NB4 (cell line): ENCODE results near the gene ASGR1.

Experiments used
- DNase-seq: peaks from one replicate; pipeline ENCODE4 v3.0.0; 2010; ENCODE audit warnings: low read depth
- H3K4me3 ChIP-seq: one replicate; pipeline ENCODE4 v1.5.1; 2011; ENCODE audit warnings: mild to moderate bottlenecking, low read depth, low read length, moderate library complexity
- MYC ChIP-seq: IDR thresholded peaks from 2 replicates; pipeline ENCODE4 v1.6.1; 2011; ENCODE audit warnings: low read depth, low read length
- POLR2A ChIP-seq: IDR thresholded peaks from 2 replicates; pipeline ENCODE4 v1.6.1; 2011; ENCODE audit warnings: mild to moderate bottlenecking; ENCODE audit not compliant: insufficient read length; ENCODE audit errors: extremely low read depth
- TF ChIP-seq, protein P1 (sequence below): IDR thresholded peaks from 2 replicates; pipeline ENCODE4 v1.6.1; 2011; ENCODE audit warnings: low read depth, low read length
- TF ChIP-seq, protein P2 (sequence below): IDR thresholded peaks from one replicate; pipeline ENCODE4 v1.5.1; 2012; ENCODE audit warnings: low read depth, low read length

The ASGR1 gene

DNA sequence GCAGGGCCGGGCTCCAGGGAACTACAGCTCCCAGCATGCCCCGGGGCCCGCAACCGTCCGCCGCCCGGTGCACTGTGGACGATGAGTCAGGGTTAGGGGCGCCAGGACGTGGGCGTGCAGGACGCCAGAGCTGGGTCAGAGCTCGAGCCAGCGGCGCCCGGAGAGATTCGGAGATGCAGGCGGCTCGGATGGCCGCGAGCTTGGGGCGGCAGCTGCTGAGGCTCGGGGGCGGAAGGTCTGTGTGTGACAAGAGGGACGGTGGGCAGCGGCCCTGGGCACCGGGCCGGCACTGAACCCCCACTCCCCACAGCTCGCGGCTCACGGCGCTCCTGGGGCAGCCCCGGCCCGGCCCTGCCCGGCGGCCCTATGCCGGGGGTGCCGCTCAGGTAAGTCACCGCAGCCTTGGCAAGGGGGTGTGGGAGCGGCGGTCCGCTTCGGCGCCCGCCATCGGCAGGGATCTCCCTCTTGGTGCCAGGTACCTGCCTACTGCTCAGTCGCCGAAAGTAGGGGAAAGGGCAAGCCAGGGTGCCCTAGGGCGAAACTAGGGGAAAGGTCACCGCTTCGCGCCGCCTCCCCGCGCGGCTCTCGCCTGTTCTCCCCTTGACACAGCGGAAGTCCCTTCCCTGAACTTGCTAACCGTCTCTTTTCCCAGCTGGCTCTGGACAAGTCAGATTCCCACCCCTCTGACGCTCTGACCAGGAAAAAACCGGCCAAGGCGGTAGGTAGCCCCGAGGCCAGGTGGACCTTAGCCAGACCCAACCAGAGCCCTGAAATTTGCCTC is 40.8 kb upstream of the ASGR1 start, which contains the start of the genes ACADVL and DLG4:
Gene ACADVL, plus strand, starts transcription at position 127 of the 781 bp plus-strand sequence. Its CDS starts 47 bp downstream, at position 174.
Gene DLG4, minus strand, starts transcription at position 25 of the 781 bp plus-strand sequence.
- DNase-seq, result peak; percentile 85
- TF ChIP-seq, protein P1, sequence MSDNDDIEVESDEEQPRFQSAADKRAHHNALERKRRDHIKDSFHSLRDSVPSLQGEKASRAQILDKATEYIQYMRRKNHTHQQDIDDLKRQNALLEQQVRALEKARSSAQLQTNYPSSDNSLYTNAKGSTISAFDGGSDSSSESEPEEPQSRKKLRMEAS, result peak; percentile 42
- TF ChIP-seq MYC, result 0 out of 2 replicates have a peak, but pooled peaks have one; percentile 15
- TF ChIP-seq POLR2A, result peak; percentile 50
- TF ChIP-seq, protein P2, sequence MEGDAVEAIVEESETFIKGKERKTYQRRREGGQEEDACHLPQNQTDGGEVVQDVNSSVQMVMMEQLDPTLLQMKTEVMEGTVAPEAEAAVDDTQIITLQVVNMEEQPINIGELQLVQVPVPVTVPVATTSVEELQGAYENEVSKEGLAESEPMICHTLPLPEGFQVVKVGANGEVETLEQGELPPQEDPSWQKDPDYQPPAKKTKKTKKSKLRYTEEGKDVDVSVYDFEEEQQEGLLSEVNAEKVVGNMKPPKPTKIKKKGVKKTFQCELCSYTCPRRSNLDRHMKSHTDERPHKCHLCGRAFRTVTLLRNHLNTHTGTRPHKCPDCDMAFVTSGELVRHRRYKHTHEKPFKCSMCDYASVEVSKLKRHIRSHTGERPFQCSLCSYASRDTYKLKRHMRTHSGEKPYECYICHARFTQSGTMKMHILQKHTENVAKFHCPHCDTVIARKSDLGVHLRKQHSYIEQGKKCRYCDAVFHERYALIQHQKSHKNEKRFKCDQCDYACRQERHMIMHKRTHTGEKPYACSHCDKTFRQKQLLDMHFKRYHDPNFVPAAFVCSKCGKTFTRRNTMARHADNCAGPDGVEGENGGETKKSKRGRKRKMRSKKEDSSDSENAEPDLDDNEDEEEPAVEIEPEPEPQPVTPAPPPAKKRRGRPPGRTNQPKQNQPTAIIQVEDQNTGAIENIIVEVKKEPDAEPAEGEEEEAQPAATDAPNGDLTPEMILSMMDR, result no peak
- H3K4me3 ChIP-seq, result peak within 1 kb of the TSS; percentile 79

DNA sequence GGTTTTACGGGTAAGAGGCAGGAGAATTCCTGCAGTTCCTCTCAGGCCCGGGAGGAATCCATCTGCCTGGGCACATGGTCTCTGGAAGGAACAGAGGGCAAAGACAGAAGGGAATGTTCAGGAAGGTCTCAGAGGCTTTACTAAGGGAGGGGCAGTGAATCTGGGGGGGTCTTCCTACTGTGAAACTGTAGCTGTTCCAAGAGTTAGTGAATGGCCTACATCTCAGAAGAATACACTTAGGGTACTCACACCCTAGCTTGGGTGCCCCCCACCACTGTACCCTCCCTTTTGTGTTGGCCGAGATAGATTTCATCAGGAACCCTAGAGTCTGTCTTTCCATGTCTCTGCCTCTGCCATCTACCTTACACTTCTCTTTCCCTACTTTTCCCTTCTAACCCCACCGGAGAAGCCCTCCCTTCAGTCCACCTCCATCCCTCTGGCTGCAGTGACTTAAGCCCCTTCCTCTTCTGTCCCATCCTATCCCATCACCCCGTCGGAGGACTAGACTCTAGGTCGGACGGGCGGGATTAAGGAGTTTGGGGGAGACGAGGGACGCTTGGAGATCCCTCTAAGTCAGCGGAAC is 40.1 kb upstream of the ASGR1 start:
- DNase-seq, result no peak
- peak overlapping the region; percentile 49 for H3K4me3 ChIP-seq
- TF ChIP-seq, protein P1, result no peak

DNA sequence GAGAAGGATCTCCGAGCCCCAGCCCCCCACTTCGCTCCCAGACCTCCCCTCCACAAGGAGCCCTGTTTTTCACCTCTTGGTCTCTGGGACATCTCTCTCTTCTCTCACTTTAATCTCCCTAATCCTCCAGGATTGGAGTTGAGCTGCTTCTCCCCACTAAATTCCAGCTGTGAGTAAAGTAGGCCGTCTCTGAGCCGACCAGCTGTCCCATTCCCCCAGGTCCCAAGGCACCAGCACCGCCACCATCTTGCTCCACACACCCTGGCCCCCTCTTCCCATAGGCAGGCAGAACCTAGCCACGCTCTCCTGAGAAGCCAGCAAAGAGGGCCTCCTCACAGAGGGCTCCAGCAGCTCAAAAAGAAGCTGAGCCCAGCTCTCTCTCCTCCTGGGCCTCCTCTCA is 39.6 kb upstream of the ASGR1 start:
- TF ChIP-seq, protein P1, result no peak
- TF ChIP-seq POLR2A, result no peak
- TF ChIP-seq, protein P2, result no peak
- no peak for TF ChIP-seq MYC
- H3K4me3 ChIP-seq, result no peak overlapping the region
- no peak for DNase-seq

DNA sequence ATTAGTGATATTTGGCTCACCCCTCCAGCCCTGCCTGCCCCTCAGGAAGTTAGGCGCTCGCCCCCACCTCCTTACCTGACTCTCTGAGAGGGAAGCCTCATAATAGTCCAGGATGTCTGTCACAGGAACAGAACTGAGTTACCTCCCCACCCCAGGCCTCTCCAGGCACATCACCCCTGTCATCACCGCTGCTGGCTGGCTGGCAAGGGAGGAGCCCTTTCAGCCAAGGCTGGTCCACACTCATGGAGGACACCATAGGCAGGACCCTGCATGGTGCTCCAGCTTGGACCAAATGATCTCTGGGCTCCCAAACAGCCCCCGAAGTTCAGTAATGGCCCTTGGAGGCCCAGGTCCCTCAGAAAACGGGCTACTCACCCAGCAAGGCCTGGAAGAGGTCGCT is 39.0 kb upstream of the ASGR1 start:
- no peak for TF ChIP-seq MYC
- TF ChIP-seq, protein P2, result no peak
- TF ChIP-seq, protein P1, result no peak
- TF ChIP-seq POLR2A, result no peak
- peak; percentile 20 for DNase-seq
- H3K4me3 ChIP-seq, result no peak overlapping the region

DNA sequence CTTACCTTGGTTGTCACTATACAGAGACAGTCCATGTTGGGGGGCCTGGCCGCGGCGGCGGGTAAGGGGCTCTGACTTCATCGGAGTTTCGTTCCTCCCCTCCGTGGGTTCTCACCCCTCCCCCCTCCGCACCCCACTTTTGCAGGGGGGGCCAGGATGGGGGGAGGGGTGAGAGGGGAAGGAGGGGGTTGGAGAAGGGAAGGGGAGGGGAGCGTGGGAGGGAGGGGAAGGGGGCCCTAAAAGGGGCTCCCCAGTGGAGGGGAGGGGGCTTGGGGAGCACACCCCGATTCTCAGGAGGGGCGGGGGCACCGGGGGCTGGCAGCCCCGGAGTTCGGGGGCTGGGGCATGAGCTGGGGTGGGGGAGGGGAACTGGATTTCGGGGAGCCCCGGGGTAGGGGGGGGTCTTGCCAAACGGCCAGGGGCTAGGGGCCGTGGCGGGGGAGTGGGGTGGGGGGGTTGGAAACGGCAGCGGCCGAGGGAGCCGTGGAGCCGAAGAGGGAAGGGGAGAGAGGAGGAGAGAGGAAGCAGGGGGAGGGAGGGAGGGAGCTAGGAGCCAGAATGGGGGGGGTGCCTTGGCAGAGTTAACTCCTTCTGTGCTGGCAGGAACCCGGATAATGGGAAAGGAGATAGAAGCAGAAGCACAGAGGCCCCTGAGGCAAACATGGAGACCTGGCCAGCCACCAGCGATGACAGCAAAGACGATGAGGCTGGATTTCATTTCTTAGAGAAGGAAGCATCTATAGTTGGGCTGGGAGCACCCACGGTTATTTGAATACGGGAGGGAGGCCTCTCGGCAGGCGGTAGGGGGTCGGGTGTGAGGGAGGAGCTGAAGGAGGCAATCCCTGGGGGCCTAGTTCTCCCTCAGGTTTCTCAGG is 38.2 kb upstream of the ASGR1 start:
- peak; percentile 74 for DNase-seq
- peak overlapping the region; percentile 28 for H3K4me3 ChIP-seq
- TF ChIP-seq, protein P1, result no peak
- TF ChIP-seq, protein P2, result no peak
- TF ChIP-seq MYC (no peak), POLR2A (no peak)
